ENCODE measurements around the gene ECHDC1.

DNA sequence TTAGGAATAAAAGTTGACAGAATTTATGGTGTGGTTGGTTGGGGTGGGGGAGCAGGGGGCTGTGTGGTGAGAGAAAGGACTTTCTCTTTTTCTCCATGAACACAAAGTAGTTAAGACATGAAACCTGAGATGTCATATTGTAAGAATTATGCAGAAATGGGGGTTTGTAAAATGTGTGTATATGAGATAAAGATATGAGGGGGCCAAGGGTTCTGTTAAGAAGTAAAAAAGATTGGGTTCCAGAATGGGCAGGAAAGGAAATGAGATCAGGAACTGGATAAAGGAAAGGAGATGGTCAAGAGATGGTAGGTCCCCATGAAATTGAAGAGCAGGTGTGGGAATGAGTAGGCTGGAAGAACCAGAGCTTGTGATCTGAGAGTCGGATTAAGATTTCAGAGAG, 67.1 kb downstream of the ECHDC1 start:
- TF ChIP-seq EZH2phosphoT487 (IDR thresholded peaks at IDR 0.05; ENCODE audit: insufficient read depth, low read depth) = no peak
- no peak for TF ChIP-seq EZH2 (IDR thresholded peaks at IDR 0.05; ENCODE audit: insufficient read depth, poor library complexity, severe bottlenecking)

All from GM23248 (cell line).